CD1c-positive myeloid dendritic cell (primary cell): Measurements from ENCODE around the gene C10orf105.
A peak's percentile ranks its signal among the peaks of the same experiment; 100 is the strongest.

Experiments
- DNase-seq: peaks from one replicate; pipeline ENCODE4 v3.0.0-alpha.2; 2016; ENCODE audit errors: extremely low spot score

Gene C10orf105

GRCh38 chr10:71697938-71698709 lies 21.5 kb downstream of the C10orf105 start:
- DNase-seq = no peak

GRCh38 chr10:71696628-71697326 lies 22.8 kb downstream of the C10orf105 start:
- DNase-seq = peak; percentile 42

- peak; percentile 14 for DNase-seq
These were observed 23.8 kb downstream of the C10orf105 start for GRCh38 chr10:71695502-71696476.

GRCh38 chr10:71694567-71694968 lies 25.0 kb downstream of the C10orf105 start:
- peak; percentile 91 for DNase-seq

GRCh38 chr10:71694039-71694501 lies 25.5 kb downstream of the C10orf105 start:
- DNase-seq = peak; percentile 38

- no peak for DNase-seq
These were observed 26.2 kb downstream of the C10orf105 start for GRCh38 chr10:71693377-71693776.

- no peak for DNase-seq
These were observed 26.8 kb downstream of the C10orf105 start for GRCh38 chr10:71692598-71693306.

- no peak for DNase-seq
These were observed 28.2 kb downstream of the C10orf105 start for GRCh38 chr10:71691405-71691804.

- DNase-seq = no peak
These were observed 29.4 kb downstream of the C10orf105 start for GRCh38 chr10:71690094-71690720.

- DNase-seq = no peak
These were observed 31.3 kb downstream of the C10orf105 start for GRCh38 chr10:71688256-71688655.

- DNase-seq = no peak
These were observed 32.1 kb downstream of the C10orf105 start for GRCh38 chr10:71687480-71687879.

- DNase-seq = no peak
These were observed 32.5 kb downstream of the C10orf105 start for GRCh38 chr10:71687077-71687476.

GRCh38 chr10:71685554-71686232 lies 33.9 kb downstream of the C10orf105 start:
- no peak for DNase-seq

GRCh38 chr10:71684356-71685173 lies 35.0 kb downstream of the C10orf105 start:
- DNase-seq = peak; percentile 8

GRCh38 chr10:71683301-71683700 lies 36.3 kb downstream of the C10orf105 start:
- DNase-seq = no peak

GRCh38 chr10:71681977-71682376 lies 37.6 kb downstream of the C10orf105 start:
- no peak for DNase-seq

- no peak for DNase-seq
These were observed 40.2 kb downstream of the C10orf105 start for GRCh38 chr10:71679425-71679824.

- peak; percentile 37 for DNase-seq
These were observed 41.3 kb downstream of the C10orf105 start for GRCh38 chr10:71678057-71678805.

GRCh38 chr10:71677261-71677660 lies 42.3 kb downstream of the C10orf105 start:
- no peak for DNase-seq
